ENCODE measurements around the gene MAP3K10.

- TF ChIP-seq CTCF (IDR thresholded peaks at IDR 0.05) (no peak), EP300 (IDR thresholded peaks at IDR 0.05; ENCODE audit: low read depth) (no peak), POLR2A (IDR thresholded peaks at IDR 0.05) (no peak)
These were observed 54.4 kb downstream of the MAP3K10 start for GRCh38 chr19:40245506-40246128.
